Suprapubic skin (tissue), 4 donors: Measurements from ENCODE around the gene ENO4. TPM values are rescaled to one million over a fixed set of nuclear protein-coding genes. Genes with fewer than 3 reads are reported as not detected.

ENCODE experiments used
- DNase-seq, 2 donors: peaks; one replicate each; pipeline ENCODE4 v3.0.0-alpha.2; 2019; ENCODE audit warnings: low spot score in 2 of 2
- H3K27ac ChIP-seq: fragments of 200-600 bp; sonication (generic); one replicate; pipeline ENCODE4 v1.5.1; 2019
- H3K27me3 ChIP-seq: fragments of 200-600 bp; sonication (generic); one replicate; pipeline ENCODE4 v1.5.1; 2019
- H3K36me3 ChIP-seq: fragments of 200-600 bp; sonication (generic); one replicate; pipeline ENCODE4 v1.5.1; 2019
- H3K4me1 ChIP-seq: fragments of 200-600 bp; sonication (generic); one replicate; pipeline ENCODE4 v1.5.1; 2019
- H3K4me3 ChIP-seq: fragments of 200-600 bp; sonication (generic); one replicate; pipeline ENCODE4 v1.5.1; 2019; ENCODE audit warnings: mild to moderate bottlenecking
- H3K9me3 ChIP-seq: fragments of 200-600 bp; sonication (generic); one replicate; pipeline ENCODE4 v1.5.1; 2019
- CTCF ChIP-seq, 2 donors: fragments of 200-600 bp in 1 of 2; fragments of 450-650 bp in 1 of 2; sonication (generic) in 1 of 2; IDR thresholded peaks; one replicate each; pipeline ENCODE4 v1.5.1; 2016 to 2019; ENCODE audit warnings: antibody characterized with exemption in 2 of 2, mild to moderate bottlenecking in 1 of 2, moderate library complexity in 1 of 2
- EP300 ChIP-seq: sonication (generic); formaldehyde crosslinking; IDR thresholded peaks from one replicate; pipeline ENCODE4 v1.6.1; 2017; ENCODE audit warnings: antibody characterized with exemption
- POLR2A ChIP-seq, 2 donors: fragments of 450-650 bp; IDR thresholded peaks; one replicate each; pipeline ENCODE4 v1.6.1; 2017; ENCODE audit warnings: antibody characterized with exemption in 2 of 2, mild to moderate bottlenecking in 2 of 2, moderate library complexity in 2 of 2
- POLR2AphosphoS5 ChIP-seq, 3 donors: sonication (generic); formaldehyde crosslinking; IDR thresholded peaks; one replicate each; pipeline ENCODE4 v1.6.1; 2017; ENCODE audit warnings: antibody characterized with exemption in 3 of 3
- WGBS: methylation state at CpG from one replicate; pipeline ENCODE4 v1.1.5; 2018; 5-methylcytosine and 5-hydroxymethylcytosine counted together
- total RNA-seq, 4 donors: library from RNA; depleted of rRNA; stranded (reverse); fragments of >200 nt; gene quantifications; one replicate each; pipeline ENCODE4 v1.1.0, GENCODE V29; 2016

The ENO4 gene
- total RNA-seq, 4 donors from 2014 or later: 0.56 TPM; not detected in 3

GRCh38 chr10:116892907-116893685, 43.8 kb downstream of the ENO4 start:
- Histone ChIP-seq H3K27ac (no peak overlapping the region), H3K9me3 (no peaks in the 10 kb centered on the region), H3K4me1 (peaks cover 16% of the 10 kb centered on the region), H3K27me3 (no peaks in the 10 kb centered on the region), H3K36me3 (peaks cover under 1% of the 10 kb centered on the region), H3K4me3 (no peak overlapping the region)
- 70% methylated on average over 11 of the region's 11 CpGs for WGBS
- TF ChIP-seq EP300: no peak
- no peak for TF ChIP-seq CTCF (IDR thresholded peaks at IDR 0.05)
- TF ChIP-seq POLR2AphosphoS5 (IDR thresholded peaks at IDR 0.05): no peak
- TF ChIP-seq POLR2A (IDR thresholded peaks at IDR 0.05): no peak
- no peak for DNase-seq

GRCh38 chr10:116893686-116894037, 44.4 kb downstream of the ENO4 start:
- Histone ChIP-seq H3K36me3 (peaks cover 3% of the 10 kb centered on the region), H3K27me3 (no peaks in the 10 kb centered on the region), H3K27ac (no peak overlapping the region), H3K4me1 (peaks cover 10% of the 10 kb centered on the region), H3K9me3 (no peaks in the 10 kb centered on the region), H3K4me3 (no peak overlapping the region)
- no peak for DNase-seq
- TF ChIP-seq POLR2AphosphoS5 (IDR thresholded peaks at IDR 0.05) (no peak), EP300 (no peak), CTCF (IDR thresholded peaks at IDR 0.05) (no peak), POLR2A (IDR thresholded peaks at IDR 0.05) (no peak)

GRCh38 chr10:116899626-116900025, 50.3 kb downstream of the ENO4 start:
- WGBS: 83% methylated on average over 4 of the region's 4 CpGs

GRCh38 chr10:116905845-116906210, 56.5 kb downstream of the ENO4 start:
- no peak for DNase-seq
- Histone ChIP-seq H3K4me3 (no peak overlapping the region), H3K4me1 (no peaks in the 10 kb centered on the region), H3K36me3 (peaks cover 25% of the 10 kb centered on the region), H3K27ac (no peak overlapping the region), H3K27me3 (no peaks in the 10 kb centered on the region), H3K9me3 (no peaks in the 10 kb centered on the region)
- TF ChIP-seq POLR2AphosphoS5 (IDR thresholded peaks at IDR 0.05) (no peak), POLR2A (IDR thresholded peaks at IDR 0.05) (no peak), EP300 (no peak), CTCF (IDR thresholded peaks at IDR 0.05) (no peak)
- WGBS: 95% methylated on average over 3 of the region's 3 CpGs

More at GRCh38 chr10:116899626-116900025, 50.3 kb downstream of the ENO4 start:
- DNase-seq: no peak
- Histone ChIP-seq H3K9me3 (no peaks in the 10 kb centered on the region), H3K27me3 (no peaks in the 10 kb centered on the region), H3K4me1 (no peaks in the 10 kb centered on the region), H3K27ac (no peak overlapping the region), H3K36me3 (peaks cover 20% of the 10 kb centered on the region), H3K4me3 (no peak overlapping the region)
- no peak for TF ChIP-seq POLR2A (IDR thresholded peaks at IDR 0.05)
- TF ChIP-seq CTCF (IDR thresholded peaks at IDR 0.05): no peak
- no peak for TF ChIP-seq POLR2AphosphoS5 (IDR thresholded peaks at IDR 0.05)
- no peak for TF ChIP-seq EP300

- Histone ChIP-seq H3K4me3 (no peak overlapping the region), H3K9me3 (no peaks in the 10 kb centered on the region), H3K36me3 (peaks cover 26% of the 10 kb centered on the region), H3K27ac (no peak overlapping the region), H3K27me3 (no peaks in the 10 kb centered on the region), H3K4me1 (no peaks in the 10 kb centered on the region)
- WGBS: 76% methylated on average over 6 of the region's 6 CpGs
- DNase-seq: no peak
- TF ChIP-seq EP300: no peak
- no peak for TF ChIP-seq POLR2AphosphoS5 (IDR thresholded peaks at IDR 0.05)
- no peak for TF ChIP-seq POLR2A (IDR thresholded peaks at IDR 0.05)
- TF ChIP-seq CTCF (IDR thresholded peaks at IDR 0.05): no peak
These were observed 58.1 kb downstream of the ENO4 start for GRCh38 chr10:116907245-116907987.
